ENCODE data around the gene CCSER2.
"Not testable (repeated sequence)": the region's sequence is repeated elsewhere in the genome, so short reads cannot be mapped to it uniquely, and the experiment has no call there.

The CCSER2 gene

DNA sequence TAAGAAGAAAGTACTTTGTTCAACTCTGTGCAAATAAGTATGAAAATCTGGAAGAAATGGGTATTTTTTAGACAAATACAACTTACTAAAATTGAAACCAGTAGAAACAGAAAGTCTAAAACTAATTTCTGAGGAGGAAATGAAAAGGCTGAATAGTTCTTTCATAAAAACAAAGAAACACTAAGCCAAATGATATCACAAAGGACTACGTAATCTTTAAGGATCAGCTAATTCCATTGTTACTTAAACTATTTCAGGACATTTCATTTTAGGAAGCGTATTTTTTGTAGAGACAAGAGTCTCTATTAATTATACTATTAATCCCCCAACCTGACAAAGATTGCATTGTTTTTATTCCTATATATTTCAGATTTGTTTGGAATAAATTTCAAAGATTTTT, 11.2 kb upstream of the CCSER2 start:
- no peak for DNase-seq

DNA sequence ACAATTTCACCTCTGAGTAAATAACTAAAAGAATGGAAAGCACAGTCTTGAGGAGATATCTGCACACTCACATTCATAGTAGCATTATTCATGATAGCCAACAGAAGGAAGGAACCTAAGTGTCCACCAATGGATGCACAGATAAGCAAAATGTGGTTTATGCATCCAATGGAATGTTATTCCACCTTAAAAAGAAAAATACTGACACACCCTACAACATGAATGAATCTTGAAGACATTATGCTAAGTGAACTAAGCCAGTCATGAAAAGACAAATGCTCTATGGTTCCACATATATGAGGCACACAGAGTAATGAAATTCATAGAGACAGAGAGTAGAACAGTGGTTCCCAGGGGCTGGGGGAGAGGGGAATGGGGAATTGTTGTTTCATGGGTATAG, 6.5 kb upstream of the CCSER2 start:
- no peak for DNase-seq

DNA sequence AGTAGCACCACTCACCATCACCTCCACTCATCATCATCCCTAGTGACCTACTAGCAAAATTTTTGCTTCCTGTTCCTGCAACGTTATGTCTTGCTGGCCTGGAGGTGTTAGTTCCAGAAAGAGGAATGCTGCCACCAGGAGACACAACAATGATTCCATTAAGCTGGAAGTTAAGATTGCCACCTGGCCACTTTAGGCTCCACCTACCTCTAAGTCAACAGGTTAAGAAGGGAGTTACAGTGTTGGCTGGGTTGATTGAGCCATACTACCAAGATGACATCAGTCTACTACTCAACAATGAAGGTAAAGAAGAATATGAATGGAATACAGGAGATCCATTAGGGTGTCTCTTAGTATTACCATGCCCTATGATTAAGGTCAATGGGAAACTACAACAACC, 4.8 kb upstream of the CCSER2 start:
- not testable (repeated sequence) for DNase-seq

- DNase-seq = not testable (repeated sequence)
Measured at GRCh38 chr10:84326995-84327394, 1.4 kb upstream of the CCSER2 start.

DNA sequence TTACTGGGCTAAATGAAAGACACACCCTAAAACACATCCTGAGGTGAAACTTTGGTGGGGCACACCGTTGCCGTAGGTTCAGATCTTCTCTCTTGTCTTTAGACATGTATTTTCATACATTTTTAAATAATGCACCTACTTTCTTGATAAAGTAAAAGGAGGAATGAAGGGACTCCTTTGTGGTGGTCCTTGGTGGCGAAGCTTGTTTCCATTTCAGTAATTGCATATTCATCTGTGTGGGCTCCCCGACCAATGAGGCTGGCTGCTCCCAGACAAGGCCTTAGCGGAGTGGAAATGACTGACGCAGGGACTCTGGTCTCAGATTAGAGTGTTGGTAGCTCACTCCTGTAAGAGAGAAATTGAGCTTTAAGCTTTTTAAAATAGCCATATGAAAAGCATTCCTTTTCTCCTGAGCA, 815 bp downstream of the CCSER2 start:
- DNase-seq = peak; percentile 14 to 30

DNA sequence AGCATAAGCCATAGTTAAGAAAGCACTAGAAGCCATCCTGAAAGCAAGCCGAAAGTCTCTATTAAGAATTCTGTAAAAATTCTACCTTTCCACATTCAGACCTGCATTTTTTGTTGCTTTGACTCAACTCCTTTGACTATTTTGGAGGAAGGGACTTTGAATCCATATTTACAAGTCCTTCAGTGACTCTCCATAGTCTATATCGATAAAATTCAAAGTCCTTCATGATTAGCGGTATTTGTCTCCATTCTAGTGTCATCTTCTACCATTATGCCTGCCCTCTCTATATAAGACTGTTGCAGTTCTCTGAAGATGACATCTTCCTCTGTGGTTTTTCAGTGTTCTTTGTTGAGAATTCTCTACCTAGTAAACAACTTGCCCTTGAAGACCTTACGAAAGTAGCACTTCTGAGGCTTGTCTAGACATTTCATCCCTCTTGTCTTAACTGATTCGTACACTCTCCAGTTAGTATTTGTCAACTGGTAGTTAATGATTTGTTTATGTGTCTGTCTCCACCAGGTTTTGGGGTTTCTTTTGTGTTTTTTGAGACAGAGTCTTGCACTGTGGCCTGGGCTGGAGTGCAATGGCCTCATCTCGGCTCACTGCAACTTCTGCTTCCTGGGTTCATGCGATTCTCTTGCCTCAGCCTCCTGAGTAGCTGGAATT, 1.7 kb downstream of the CCSER2 start:
- DNase-seq = no peak

- DNase-seq = no peak
Measured at GRCh38 chr10:84331091-84331490, 2.7 kb downstream of the CCSER2 start.

DNA sequence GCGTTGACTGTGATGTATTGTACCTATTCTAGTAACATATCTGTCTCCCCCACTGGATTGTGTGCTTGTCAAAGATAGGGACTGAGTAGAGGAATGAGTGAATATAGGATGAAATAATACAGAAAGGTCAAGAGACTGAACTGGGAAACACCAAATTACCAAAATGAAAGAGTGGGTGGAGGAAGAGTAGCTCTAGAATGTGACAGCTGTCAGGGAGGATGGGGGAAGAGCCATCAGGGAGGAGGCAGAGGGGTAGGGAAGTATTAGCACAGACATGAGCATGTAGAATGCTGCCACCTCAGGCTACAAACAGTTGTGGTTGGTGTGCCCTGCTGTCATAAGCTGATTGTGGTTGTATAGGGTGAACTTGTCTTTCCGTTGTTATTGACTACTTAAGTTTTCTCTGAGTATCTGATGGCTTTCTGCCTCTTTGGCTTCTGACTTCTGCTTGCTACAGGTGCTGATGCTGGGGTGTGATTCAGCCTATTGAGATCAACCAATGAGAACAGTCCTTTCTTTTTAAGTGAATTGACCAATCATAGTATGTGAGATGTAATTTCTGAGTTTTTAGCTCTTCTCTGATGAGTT, 5.6 kb downstream of the CCSER2 start:
- DNase-seq = no peak

DNA sequence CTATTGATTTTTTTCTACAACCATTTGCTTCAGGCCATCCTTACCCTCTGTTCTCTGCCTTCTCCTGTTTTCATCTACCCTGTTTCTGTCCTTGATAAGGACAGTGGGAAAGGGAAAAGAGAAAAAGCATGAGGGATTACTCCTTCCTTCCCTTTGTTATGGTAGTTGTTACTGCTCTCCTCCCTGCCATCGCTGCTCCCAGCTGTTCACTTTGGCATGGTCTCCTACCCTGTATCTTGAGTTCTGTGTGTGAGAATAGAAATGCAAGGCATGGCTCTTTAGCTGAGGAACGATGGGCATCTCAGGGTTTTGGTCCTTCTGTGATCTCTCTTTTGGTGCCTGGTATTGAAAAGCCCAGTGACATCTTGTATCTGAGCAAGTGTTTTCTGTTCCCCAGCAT, 6.4 kb downstream of the CCSER2 start:
- DNase-seq = no peak

GRCh38 chr10:84335516-84335915, 7.1 kb downstream of the CCSER2 start:
- no peak for DNase-seq

DNA sequence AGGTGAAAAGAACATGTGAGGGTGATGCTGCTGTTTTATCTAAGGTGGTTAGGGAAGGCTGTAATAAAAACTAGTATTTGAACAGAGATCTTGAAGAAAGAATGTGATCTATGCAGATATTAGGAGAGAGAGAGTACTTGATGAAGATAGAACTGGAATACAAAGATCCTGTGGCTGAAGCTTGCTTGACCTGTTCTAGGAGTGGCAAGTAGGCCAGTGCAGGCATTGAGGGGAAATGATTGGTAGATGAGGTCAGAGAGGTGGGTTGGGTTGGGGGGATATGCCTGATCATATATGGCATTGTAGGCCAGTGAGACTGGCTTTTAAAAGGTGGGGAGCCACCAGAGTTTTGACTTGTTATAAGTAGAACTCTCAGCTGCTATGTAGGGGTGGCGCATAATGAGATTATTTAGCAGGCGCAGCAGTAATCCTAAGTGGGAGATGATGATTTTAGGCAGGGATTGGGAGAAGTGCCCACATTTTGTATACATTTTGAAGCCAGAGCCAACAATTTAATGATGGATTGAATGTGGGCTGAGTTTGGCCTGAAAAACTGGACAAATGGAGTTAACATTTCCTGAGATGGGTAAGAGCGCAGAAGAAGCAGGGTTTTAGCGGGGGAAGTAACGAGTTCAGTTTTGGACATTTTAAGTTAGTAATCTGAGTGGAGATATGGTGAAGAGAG, 8.2 kb downstream of the CCSER2 start:
- DNase-seq = no peak

GRCh38 chr10:84337199-84337598, 8.8 kb downstream of the CCSER2 start:
- no peak for DNase-seq

- no peak for DNase-seq
Measured at GRCh38 chr10:84339025-84339424, 10.6 kb downstream of the CCSER2 start.

DNA sequence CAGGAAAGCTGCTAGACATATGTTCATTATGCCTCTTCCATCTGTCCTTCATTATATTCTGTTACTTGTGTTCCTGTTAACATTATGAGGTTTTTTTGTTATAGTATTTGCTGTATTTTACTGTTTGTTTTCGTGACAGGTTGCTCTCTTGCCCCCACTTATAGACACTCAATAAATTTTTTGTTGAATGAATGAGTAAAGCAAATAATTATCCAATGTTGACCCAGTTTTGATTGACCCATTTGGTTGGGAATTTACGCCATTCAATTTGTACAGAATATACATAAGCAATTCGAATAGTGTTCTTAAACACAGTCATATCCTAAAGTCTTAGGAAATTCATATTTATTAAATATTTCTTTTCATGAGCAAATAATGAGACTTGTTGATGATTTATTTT, 11.8 kb downstream of the CCSER2 start:
- peak in 1 of 2 experiments; percentile 4 for DNase-seq

DNA sequence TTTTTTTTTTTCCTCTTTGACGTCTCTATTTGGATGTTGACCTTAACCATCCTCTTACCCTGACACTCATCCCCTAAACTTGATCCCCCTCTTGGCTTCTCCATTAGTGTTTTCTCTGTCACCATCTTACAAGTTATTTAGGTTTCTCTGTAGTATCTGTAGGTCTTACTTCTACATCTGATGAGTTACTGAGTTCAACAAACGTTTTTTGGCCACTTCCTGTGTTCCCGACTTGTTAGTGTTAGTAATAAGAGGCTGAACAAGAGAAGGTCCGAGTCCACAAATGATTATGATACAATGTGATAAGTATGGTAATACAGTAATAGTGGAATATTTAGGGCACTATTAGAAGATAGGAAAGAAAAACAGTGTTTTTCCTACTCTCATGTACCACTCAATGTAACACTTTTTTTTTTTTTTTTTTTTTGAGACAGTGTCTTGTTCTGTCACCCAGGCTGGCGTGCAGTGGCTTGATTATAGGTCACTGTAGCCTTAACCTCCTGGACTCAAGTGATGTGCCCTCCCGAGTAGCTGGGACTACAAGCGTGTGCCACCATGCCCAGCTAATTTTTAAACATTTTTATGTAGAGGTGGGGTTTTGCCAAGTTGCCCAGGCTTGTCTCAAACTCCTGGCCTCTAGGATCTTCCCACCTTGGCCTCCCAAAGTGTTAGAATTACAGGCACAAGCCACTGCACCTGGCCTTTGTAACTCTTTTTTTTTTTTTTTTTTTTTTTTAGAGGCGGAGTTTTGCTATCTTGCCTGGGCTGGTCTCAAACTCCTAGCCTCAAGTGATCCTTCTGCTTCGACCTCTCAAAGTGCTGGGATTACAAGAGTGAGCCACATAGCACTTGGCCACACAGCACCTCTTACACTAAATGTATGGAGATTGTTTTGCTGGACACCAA, 12.5 kb downstream of the CCSER2 start:
- no peak for DNase-seq

- no peak for DNase-seq
Measured at GRCh38 chr10:84341538-84341856, 13.1 kb downstream of the CCSER2 start.

DNA sequence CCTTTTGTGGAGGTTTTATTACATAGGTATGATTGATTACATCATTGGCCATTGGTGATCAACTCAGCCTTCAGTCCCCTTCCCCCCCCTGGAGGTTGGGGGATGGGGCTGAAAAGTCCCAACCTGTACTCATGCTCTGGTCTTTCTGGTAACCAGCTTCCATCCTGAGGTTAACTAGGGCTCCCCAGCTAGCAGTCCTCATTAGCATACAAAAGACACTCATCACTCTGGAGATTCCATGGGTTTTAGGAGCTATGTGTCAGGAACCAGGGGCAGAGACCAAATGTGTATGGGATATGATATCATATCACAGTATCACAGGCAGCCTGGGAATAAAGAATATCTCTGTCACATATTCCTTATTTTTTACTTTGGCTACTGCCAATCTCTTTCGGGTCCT, 13.6 kb downstream of the CCSER2 start:
- DNase-seq = no peak

GRCh38 chr10:84342584-84342983, 14.2 kb downstream of the CCSER2 start:
- no peak for DNase-seq

DNA sequence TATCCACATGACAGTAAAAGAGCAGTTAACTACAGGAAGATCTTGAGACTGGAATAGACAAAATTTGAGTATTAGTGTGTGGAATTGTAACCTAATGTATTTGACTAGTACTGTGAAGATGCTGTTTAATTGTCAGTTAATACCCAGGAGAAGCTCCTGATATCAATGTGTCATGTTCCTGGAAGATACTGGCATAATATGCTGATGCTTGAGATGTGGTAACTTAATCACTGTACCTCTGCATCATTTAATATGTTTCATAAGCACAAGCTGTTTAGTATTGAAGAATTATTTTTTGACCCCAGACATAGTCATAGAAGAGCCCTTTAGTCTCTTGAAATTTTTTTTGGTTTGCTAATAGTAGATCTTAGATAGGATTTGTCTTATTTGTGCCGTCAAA, 15.4 kb downstream of the CCSER2 start:
- no peak for DNase-seq

DNA sequence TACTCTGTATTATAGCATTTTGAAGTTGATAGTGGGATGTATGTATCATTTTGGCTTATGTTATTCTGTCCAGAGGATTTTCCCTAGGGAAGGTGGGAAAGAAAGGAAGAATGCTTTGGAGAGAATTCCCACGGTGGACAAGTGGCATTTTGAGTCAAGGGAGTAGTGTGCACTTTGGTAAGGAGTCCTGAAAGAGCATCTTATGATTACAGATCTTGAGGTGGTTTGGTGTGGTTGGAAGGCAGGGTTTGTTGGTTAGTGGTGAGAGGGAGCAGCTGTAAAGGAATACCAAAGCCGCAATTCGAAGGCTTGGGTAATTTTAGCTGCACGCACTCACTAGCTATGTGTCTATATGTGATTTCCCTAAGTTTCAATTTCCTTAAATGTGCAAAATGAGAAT, 16.1 kb downstream of the CCSER2 start:
- no peak for DNase-seq

DNA sequence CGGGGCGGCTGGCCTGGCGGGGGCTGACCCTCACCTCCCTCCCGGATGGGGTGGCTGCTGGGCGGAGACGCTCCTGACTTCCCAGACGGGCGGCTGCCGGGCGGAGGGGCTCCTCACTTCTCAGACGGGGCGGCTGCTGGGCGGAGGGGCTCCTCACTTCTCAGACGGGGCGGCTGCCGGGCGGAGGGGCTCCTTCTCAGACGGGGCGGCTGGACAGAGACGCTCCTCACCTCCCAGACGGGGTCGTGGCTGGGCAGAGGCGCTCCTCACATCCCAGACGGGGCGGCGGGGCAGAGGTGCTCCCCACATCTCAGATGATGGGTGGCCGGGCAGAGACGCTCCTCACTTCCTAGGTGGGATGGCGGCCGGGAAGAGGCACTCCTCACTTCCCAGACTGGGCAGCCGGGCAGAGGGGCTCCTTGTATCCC, 19.2 kb downstream of the CCSER2 start:
- DNase-seq = not testable (repeated sequence)

DNA sequence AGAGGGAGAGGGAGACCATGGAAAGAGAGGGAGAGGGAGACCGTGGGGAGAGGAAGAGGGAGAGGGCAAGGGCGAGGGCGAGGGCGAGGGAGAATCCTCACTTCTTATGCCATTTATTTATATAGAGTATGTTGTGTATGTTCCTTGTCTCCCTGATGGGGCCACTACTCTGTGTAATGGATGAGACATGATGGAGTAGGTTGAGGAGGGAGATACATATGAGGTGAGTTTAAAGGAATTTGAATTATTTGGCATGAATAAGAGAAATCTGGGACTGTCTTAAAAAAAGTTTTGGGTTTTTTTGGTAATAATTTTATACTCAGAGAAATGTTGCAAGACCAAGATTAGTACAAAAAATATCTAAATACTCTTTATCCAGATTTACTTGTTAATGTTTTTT, 20.1 kb downstream of the CCSER2 start:
- no peak for DNase-seq

DNA sequence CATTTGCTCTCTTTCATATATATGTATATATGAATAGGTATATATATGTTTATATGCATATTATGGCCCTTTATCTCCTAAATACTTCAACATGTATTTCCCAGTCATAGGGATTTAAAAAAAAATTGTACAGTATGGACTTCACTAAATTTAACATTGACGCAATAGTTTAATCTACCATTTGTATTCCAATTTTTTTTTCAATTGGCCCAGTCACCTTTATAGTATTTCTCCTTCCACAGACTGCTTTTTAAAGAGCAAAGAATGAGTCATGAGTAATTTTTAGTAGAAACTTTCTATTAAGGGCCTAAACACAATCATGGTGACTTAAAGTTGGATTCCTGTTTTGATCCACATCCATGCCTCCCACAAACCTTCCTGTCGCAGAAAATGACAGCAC, 20.5 kb downstream of the CCSER2 start:
- no peak for DNase-seq

All from NCI-H2081 (cell line).